GM12801 (cell line): ENCODE data around the gene IKBKE.

Experiments used
- CTCF ChIP-seq: IDR thresholded peaks from one replicate; pipeline ENCODE4 v1.5.1; 2011; ENCODE audit warnings: control low read depth; ENCODE audit not compliant: insufficient read length; ENCODE audit errors: extremely low read depth

Gene IKBKE

GRCh38 chr1:206492589-206492988, 22.3 kb downstream of the IKBKE start:
- no peak for TF ChIP-seq CTCF

- no peak for TF ChIP-seq CTCF
Observed at GRCh38 chr1:206493279-206493678, 23.0 kb downstream of the IKBKE start.

GRCh38 chr1:206495011-206495461, 24.8 kb downstream of the IKBKE start:
- TF ChIP-seq CTCF: no peak

- TF ChIP-seq CTCF: no peak
Observed at GRCh38 chr1:206495493-206496046, 25.3 kb downstream of the IKBKE start.

- no peak for TF ChIP-seq CTCF
Observed at GRCh38 chr1:206496131-206496793, 26.0 kb downstream of the IKBKE start.

- no peak for TF ChIP-seq CTCF
Observed at GRCh38 chr1:206497363-206497762, 27.1 kb downstream of the IKBKE start.

- TF ChIP-seq CTCF: no peak
Observed at GRCh38 chr1:206497774-206498173, 27.5 kb downstream of the IKBKE start.
